HG03064 (cell line): ENCODE results near the gene SLC25A47.

ENCODE experiments used
- ATAC-seq: cut with Tn5 transposase; IDR thresholded peaks from one replicate; pipeline ENCODE4 v1.9.1; 2021; ENCODE audit warnings: low read depth; ENCODE audit not compliant: unreplicated experiment

SLC25A47 gene

GRCh38 chr14:100374270-100374669, 51.1 kb downstream of the SLC25A47 start:
- no peak for ATAC-seq

DNA sequence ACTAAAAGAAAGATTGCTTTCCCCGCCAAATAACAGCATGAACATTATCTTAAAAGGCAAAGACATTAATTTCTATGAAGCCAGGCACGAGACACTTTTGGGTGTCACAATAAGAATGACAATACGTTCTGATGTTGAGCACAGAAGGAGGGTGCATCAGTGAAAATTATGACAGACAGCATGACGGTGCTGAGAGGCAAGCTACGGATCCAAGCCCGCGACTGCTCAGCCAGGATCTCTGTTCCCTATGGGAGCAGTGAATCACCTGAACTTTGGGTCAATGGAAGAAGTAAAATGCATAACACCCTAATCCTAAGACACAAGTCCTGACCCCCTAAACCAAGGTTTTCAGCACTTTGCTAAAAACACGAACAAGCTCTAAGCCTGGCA, 51.7 kb downstream of the SLC25A47 start:
- ATAC-seq, result no peak

GRCh38 chr14:100375266-100375962, 52.3 kb downstream of the SLC25A47 start:
- peak; percentile 39 for ATAC-seq

DNA sequence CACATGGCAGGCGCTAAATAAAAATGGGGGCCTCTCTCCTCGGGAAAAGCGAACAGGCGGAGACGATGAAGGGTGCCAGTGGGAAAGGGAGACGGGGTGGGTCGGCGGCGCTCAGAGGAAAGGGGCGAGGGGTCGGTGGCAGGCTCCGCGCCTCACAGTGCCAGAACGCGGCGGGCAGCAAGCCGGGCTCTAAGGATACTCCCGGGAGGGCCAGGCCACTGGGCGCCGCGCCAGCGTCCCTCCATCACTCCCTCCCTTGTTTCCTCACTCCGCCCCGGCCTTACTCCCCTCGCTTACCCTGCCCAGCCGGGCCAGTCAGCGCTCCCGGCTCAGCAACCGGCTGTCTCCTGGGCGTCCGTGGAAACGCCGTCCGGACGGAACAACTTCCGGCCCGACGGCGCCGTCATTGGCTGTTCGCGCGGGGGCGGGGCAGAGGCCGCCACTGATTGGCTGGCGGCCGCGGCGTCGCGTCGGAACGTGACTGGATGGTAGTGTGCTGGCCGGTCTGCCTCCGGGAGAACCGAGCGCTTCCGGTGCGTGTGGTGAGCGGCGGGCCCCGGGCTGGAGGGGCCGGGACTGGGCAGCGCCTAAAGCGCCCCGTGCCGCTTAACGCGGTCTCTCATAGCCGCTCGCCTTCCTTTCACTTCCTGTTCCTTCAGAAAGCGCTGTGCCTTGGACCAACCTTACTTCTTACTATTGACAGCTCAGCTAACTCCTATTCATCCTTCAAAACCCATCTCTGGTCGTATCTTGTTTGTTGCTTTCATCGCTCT, 53.0 kb downstream of the SLC25A47 start, which contains the start of gene WDR25:
Gene WDR25 (plus strand): TSS at position 523 of the 773 bp plus-strand sequence.
- ATAC-seq, result peak; percentile 82

- ATAC-seq, result no peak
Observed at GRCh38 chr14:100376751-100377171, 53.6 kb downstream of the SLC25A47 start.
